Peyer's patch (tissue), 4 donors: ENCODE measurements around the gene TMEM219. TPM values are rescaled to one million over a fixed set of nuclear protein-coding genes. Genes with fewer than 3 reads are reported as not detected.

Experiments used
- total RNA-seq, 4 donors: library from RNA; depleted of rRNA; stranded (reverse); fragments of >200 nt; gene quantifications; one replicate each; pipeline ENCODE4 v1.1.0, GENCODE V29; 2016

Gene TMEM219
- total RNA-seq, 4 donors from 2014 or later = 103 to 201 (median 170) TPM

Other genes with a start within 250 kb of the TMEM219 start
- 1 to 10 TPM; 2.2 to 9.9 (median 3.6) TPM for gene C16orf54, start 216.1 kb upstream of the TMEM219 start, total RNA-seq
- 100 to 1,000 TPM in 3 of 4 donors, 1 to 10 TPM in 1; 9.9 to 585 (median 158) TPM for gene ZG16, start 183.8 kb upstream of the TMEM219 start, total RNA-seq
- 100 to 1,000 TPM in 2 of 4 donors, 10 to 100 TPM in 2; 31.9 to 157 (median 72.8) TPM for gene KIF22, start 171.3 kb upstream of the TMEM219 start, total RNA-seq
- 100 to 1,000 TPM; 124 to 208 (median 135) TPM for gene MAZ, start 155.6 kb upstream of the TMEM219 start, total RNA-seq
- gene PRRT2, start 149.9 kb upstream of the TMEM219 start, total RNA-seq = 1 to 10 TPM in 2 of 4 donors, under 1 TPM in 1, not detected in 1; 0.95 to 3.3 (median 2.5) TPM
- gene PAGR1, start 145.9 kb upstream of the TMEM219 start, total RNA-seq = 10 to 100 TPM; 39.5 to 50.3 (median 48.3) TPM
- gene MVP, start 141.6 kb upstream of the TMEM219 start, total RNA-seq = 100 to 1,000 TPM; 222 to 709 (median 645) TPM
- gene CDIPT, start 98.9 kb upstream of the TMEM219 start, total RNA-seq = 100 to 1,000 TPM in 1 of 4 donors, 10 to 100 TPM in 3; 39.6 to 122 (median 91.2) TPM
- gene SEZ6L2, start 62.5 kb upstream of the TMEM219 start, total RNA-seq = 10 to 100 TPM in 2 of 4 donors, 1 to 10 TPM in 2; 1.7 to 14.2 (median 10.6) TPM
- gene ASPHD1, start 61.6 kb upstream of the TMEM219 start, total RNA-seq = under 1 TPM in 1 of 4 donors, not detected in 3; 0.53 TPM
- 10 to 100 TPM; 38.8 to 98.1 (median 48.7) TPM for gene KCTD13, start 35.9 kb upstream of the TMEM219 start, total RNA-seq
- gene TAOK2, start 11.8 kb downstream of the TMEM219 start, total RNA-seq = 100 to 1,000 TPM in 1 of 4 donors, 10 to 100 TPM in 3; 78.1 to 123 (median 90.9) TPM
- 10 to 100 TPM in 3 of 4 donors, 1 to 10 TPM in 1; 5.8 to 15.1 (median 13.1) TPM for gene HIRIP3, start 33.5 kb downstream of the TMEM219 start, total RNA-seq
- 10 to 100 TPM; 46.6 to 85.8 (median 75.9) TPM for gene INO80E, start 34.2 kb downstream of the TMEM219 start, total RNA-seq
- 1 to 10 TPM in 3 of 4 donors, not detected in 1; 2.5 to 4.9 (median 2.9) TPM for gene DOC2A, start 48.9 kb downstream of the TMEM219 start, total RNA-seq
- gene C16orf92, start 61.1 kb downstream of the TMEM219 start, total RNA-seq = not detected
- not detected for gene TLCD3B, start 69.2 kb downstream of the TMEM219 start, total RNA-seq
- 1,000 to 10,000 TPM in 1 of 4 donors, 100 to 1,000 TPM in 3; 427 to 1,063 (median 887) TPM for gene ALDOA, start 103.7 kb downstream of the TMEM219 start, total RNA-seq
- 10 to 100 TPM; 43.7 to 79.4 (median 56.6) TPM for gene PPP4C, start 113.9 kb downstream of the TMEM219 start, total RNA-seq
- 1 to 10 TPM in 3 of 4 donors, under 1 TPM in 1; 0.53 to 3.4 (median 2.2) TPM for gene TBX6, start 129.8 kb downstream of the TMEM219 start, total RNA-seq
- gene YPEL3, start 134.1 kb downstream of the TMEM219 start, total RNA-seq = 100 to 1,000 TPM in 2 of 4 donors, 10 to 100 TPM in 2; 85.8 to 144 (median 113) TPM
- gene GDPD3, start 151.5 kb downstream of the TMEM219 start, total RNA-seq = 10 to 100 TPM in 3 of 4 donors, 1 to 10 TPM in 1; 9.1 to 25.6 (median 14.6) TPM
- gene MAPK3, start 161.1 kb downstream of the TMEM219 start, total RNA-seq = 100 to 1,000 TPM; 131 to 249 (median 191) TPM
- 100 to 1,000 TPM in 1 of 4 donors, 10 to 100 TPM in 3; 21.2 to 205 (median 32.1) TPM for gene CORO1A, start 221.5 kb downstream of the TMEM219 start, total RNA-seq
- 100 to 1,000 TPM; 227 to 487 (median 370) TPM for gene BOLA2B, start 231.6 kb downstream of the TMEM219 start, total RNA-seq
- 100 to 1,000 TPM in 3 of 4 donors, 10 to 100 TPM in 1; 56.1 to 283 (median 260) TPM for gene SLX1A, start 231.8 kb downstream of the TMEM219 start, total RNA-seq
- gene SULT1A3, start 237.2 kb downstream of the TMEM219 start, total RNA-seq = 100 to 1,000 TPM in 3 of 4 donors, 10 to 100 TPM in 1; 97.4 to 195 (median 133) TPM